Measurements from ENCODE around the gene CAGE1.
A peak's percentile ranks its signal among the peaks of the same experiment; 100 is the strongest.
"Not testable (repeated sequence)": the region's sequence is repeated elsewhere in the genome, so short reads cannot be mapped to it uniquely, and the experiment has no call there.

Gene CAGE1

DNA sequence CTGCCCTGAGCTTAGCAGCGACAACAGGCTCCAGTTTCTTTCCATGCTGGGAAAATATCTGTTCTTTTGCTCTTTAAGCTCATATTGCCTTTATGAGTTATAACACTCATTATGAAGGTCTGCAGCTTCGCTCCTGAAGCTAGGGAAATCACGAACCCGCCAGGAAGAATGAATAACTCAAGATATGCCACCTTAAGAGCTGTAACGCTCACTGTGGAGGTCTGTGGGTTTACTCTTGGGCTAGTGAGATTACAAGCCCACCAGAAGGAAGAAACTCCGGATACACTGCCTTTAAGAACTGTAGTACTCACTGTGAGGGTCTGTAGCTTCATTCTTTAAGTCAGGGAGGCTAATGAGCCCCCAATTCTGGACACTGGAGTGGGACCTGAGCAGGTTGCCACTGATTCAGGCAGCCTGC is 73.6 kb downstream of the CAGE1 start:
- DNase-seq (ENCODE audit: low read depth), result no peak
- TF ChIP-seq, protein P1, sequence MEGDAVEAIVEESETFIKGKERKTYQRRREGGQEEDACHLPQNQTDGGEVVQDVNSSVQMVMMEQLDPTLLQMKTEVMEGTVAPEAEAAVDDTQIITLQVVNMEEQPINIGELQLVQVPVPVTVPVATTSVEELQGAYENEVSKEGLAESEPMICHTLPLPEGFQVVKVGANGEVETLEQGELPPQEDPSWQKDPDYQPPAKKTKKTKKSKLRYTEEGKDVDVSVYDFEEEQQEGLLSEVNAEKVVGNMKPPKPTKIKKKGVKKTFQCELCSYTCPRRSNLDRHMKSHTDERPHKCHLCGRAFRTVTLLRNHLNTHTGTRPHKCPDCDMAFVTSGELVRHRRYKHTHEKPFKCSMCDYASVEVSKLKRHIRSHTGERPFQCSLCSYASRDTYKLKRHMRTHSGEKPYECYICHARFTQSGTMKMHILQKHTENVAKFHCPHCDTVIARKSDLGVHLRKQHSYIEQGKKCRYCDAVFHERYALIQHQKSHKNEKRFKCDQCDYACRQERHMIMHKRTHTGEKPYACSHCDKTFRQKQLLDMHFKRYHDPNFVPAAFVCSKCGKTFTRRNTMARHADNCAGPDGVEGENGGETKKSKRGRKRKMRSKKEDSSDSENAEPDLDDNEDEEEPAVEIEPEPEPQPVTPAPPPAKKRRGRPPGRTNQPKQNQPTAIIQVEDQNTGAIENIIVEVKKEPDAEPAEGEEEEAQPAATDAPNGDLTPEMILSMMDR (IDR thresholded peaks at IDR 0.05; ENCODE audit: insufficient read depth, low read depth, low read length, missing control alignments), result no peak
- no peak overlapping the region for H3K4me3 ChIP-seq (ENCODE audit: low read depth, low read length)

DNA sequence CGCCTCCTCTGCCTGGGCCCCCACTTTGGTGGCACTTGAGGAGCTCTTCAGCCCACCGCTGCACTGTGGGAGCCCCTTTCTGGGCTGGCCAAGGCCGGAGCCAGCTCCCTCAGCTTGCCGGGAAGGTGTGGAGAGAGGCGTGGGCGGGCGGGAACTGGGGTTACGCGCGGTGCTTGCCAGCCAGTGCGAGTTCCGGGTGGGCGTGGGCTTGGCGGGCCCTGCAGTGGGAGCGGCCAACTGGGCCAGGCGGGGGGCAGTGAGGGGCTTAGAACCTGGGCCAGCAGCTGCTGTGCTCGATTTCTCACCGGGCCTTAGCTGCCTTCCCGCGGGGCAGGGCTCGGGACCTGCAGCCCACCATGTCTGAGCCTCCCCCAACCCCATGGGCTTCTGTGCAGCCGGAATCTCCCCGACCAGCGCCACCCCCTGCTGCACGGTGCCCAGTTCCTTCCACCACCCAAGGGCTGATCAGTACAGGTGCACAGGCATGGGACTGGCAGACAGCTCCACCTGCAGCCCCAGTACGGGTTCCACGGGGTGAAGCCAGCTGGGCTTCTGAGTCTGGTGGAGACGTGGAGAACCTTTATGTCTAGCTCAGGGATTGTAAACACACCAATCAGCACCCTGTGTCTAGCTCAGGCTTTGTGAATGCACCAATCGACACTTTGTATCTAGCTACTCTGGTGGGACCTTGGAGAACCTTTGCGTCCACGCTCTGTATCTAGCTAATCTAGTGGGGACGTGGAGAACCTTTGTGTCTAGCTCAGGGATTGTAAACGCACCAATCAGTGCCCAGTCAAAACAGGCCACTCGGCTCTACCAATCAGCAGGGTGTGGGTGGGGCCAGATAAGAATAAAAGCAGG is 74.2 kb downstream of the CAGE1 start:
- not testable (repeated sequence) for H3K4me3 ChIP-seq (ENCODE audit: low read depth, low read length); DNase-seq (ENCODE audit: low read depth)

DNA sequence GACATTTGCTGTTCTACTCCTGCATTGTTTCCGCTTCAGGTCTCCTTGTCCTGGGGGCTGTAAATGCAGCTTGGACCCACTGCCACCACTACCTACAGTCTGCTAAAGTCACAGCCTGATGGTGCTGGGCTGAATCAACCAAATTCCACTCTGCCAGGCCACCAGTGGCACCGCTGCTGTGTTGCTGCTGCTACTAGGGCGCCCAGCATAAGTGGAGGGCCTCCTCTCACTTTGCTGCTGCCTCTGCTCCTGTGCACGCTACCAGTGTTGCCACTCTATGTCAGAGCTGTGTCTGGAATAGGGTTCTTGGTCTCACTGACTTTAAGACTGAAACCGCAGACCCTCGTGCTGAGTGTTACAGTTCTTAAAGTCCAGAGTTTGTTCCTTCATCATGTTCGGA is 75.1 kb downstream of the CAGE1 start:
- no peak overlapping the region for H3K4me3 ChIP-seq (ENCODE audit: low read depth, low read length)
- TF ChIP-seq, protein P1 (IDR thresholded peaks at IDR 0.05; ENCODE audit: insufficient read depth, low read depth, low read length, missing control alignments), result no peak
- no peak for DNase-seq (ENCODE audit: low read depth)

DNA sequence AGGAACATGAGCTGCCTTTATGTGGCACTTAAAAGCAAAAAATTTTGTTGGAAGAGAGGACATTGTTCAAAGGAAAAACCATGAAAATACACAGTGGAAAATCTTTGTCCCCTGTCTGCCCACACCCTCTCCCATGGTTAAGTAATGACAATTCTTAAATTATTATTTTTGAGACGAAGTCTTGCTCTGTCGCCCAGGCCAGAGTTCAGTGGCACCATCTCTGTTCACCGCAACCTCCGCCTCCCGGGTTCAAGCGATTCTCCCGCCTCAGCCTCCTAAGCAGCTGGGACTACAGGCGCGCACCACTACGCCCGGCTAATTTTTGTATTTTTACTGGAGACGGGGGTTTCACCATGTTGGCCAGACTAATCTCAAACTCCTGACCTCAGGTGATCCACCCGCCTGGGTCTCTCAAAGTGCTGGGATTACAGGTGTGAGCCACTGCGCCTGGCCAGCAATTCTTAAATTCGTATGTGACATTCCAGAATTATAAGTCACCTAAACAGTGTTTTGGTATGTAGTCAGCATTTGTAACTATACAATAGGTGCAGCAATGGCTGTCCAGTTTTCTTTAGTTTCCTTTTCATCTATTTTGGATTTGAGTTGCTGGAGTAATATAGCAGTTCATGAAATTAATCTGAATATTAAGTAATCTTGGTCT is 75.9 kb downstream of the CAGE1 start:
- no peak for DNase-seq (ENCODE audit: low read depth)
- H3K4me3 ChIP-seq (ENCODE audit: low read depth, low read length), result peak overlapping the region; percentile 68
- TF ChIP-seq, protein P1 (IDR thresholded peaks at IDR 0.05; ENCODE audit: insufficient read depth, low read depth, low read length, missing control alignments), result no peak

DNA sequence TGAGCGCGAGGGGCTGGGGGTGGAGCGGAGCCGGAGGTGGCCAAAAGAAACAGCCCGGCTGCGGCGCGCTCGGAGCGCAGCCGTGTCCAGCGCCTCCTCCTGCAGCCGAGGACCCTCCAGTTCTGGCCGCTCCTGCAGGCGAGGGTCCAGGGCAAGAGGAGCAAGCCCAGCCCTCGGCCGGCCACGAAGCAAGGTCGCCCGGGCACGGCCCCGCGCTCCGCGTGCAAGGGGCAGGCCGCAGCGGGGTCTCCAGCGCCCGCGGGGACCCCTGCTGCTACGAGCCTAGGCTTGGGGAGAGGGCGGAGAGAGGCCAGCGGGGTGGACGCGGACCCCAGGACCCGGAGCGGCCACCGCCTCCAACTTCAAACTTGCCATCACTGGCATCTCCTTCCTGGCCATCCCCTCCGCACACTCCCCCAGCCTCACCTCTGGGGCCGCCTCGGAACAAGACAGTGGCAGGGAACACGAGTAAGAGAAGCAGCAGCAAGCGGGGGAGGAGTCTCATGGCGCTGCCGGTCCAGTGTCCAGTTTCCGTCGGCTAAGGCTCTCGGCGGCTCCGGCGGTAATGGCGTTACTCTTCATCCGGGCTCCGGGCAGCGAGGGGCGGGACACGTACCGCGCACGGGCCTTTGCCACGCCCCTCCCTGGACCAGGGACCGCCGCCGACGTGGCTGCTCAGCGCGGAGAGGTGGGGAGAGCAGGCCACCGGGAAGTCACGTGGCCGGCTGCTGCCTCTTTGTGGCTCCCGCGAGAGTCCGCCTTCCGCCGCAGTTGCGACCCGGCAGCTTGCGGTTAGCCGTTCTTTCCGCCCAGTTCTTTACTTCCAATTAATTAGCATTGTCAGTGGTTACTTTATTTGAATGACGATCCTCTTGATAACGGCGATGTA is 76.7 kb downstream of the CAGE1 start, which contains the start of gene SSR1:
Gene SSR1, minus strand, starts transcription at position 584 of the 889 bp plus-strand sequence. Its CDS starts 79 bp downstream, at position 505.
- TF ChIP-seq, protein P1 (IDR thresholded peaks at IDR 0.05; ENCODE audit: insufficient read depth, low read depth, low read length, missing control alignments), result no peak
- peak; percentile 98 for DNase-seq (ENCODE audit: low read depth)

DNA sequence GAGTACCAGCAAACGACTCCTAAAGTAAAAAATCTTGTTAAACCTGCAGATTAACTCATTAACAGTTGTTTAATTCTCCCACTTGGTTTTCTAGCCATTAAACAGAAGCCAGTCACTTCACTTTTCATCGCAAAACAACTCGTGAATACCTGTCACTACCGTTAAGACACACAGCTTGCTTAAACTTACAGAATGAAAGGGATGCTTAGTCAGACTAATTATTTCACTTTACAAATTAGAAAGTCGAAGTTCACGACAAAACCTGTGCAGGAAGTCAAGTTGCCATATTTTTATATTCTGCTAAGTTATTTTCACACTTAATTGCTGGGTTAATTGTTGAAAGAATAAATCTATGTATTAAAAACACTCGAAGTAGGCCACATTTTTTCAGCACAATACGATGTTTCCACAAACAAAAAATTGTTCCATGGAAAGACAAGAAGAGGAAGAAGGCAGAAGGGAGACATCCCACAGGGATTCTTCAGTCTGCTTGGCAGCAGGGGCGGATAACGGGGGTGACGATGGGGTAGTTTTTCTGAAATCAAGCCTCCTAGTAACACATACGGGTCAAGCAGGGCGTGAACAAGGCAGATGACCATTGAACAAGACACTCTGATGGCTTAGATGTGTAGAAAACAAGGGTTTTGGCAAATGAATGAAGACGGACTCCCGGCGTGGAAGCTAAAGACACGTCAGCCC is 77.5 kb downstream of the CAGE1 start:
- peak overlapping the region; percentile 65 for H3K4me3 ChIP-seq (ENCODE audit: low read depth, low read length)
- peak; percentile 35 for DNase-seq (ENCODE audit: low read depth)
- TF ChIP-seq, protein P1 (IDR thresholded peaks at IDR 0.05; ENCODE audit: insufficient read depth, low read depth, low read length, missing control alignments), result no peak

More for the DNA sequence above, 76.7 kb downstream of the CAGE1 start, which contains the start of gene SSR1:
- peak within 1 kb of the TSS; percentile 68 for H3K4me3 ChIP-seq (ENCODE audit: low read depth, low read length)
